ENCODE data around the gene FMN2. TPM values are rescaled to one million over a fixed set of nuclear protein-coding genes. Genes with fewer than 3 reads are reported as not detected.

FMN2 gene
- total RNA-seq, 1 experiment from 2014 or later: 5.3 TPM

- Mint-ChIP-seq H3K4me1 (ENCODE audit: insufficient read depth, unreplicated experiment) (no peaks in the 10 kb centered on the region), H3K4me3 (ENCODE audit: unreplicated experiment) (no peak overlapping the region), H3K36me3 (ENCODE audit: insufficient read depth, unreplicated experiment) (no peaks in the 10 kb centered on the region), H3K9me3 (ENCODE audit: unreplicated experiment) (no peaks in the 10 kb centered on the region), H3K27me3 (ENCODE audit: insufficient read depth, unreplicated experiment) (peaks cover 36% of the 10 kb centered on the region), H3K27ac (ENCODE audit: low read depth, unreplicated experiment) (no peak overlapping the region)
- no TSS peak for BruUV-seq (replicated peaks)
- TF ChIP-seq CTCF (IDR thresholded peaks at IDR 0.05; ENCODE audit: unreplicated experiment): no peak
- no peak for DNase-seq (ENCODE audit: unreplicated experiment)
- ChIA-PET CTCF (interaction anchor here (1.1 kb wide), 1 partner anchor 638 kb away, joined by 5 read pairs; no protein-coding TSS in a partner anchor), POLR2A (interaction anchor here (1.3 kb wide), 1 partner anchor 11 kb away, joined by 4 read pairs; no protein-coding TSS in a partner anchor)
- intact Hi-C loops (cut with micrococcal nuclease): no loop called here
Measured at GRCh38 chr1:240094041-240094722, 2.5 kb downstream of the FMN2 start.

- intact Hi-C loops (cut with micrococcal nuclease): no loop called here
- Mint-ChIP-seq H3K4me1 (ENCODE audit: insufficient read depth, unreplicated experiment) (no peaks in the 10 kb centered on the region), H3K36me3 (ENCODE audit: insufficient read depth, unreplicated experiment) (no peaks in the 10 kb centered on the region), H3K4me3 (ENCODE audit: unreplicated experiment) (no peak overlapping the region), H3K9me3 (ENCODE audit: unreplicated experiment) (no peaks in the 10 kb centered on the region), H3K27ac (ENCODE audit: low read depth, unreplicated experiment) (no peak overlapping the region), H3K27me3 (ENCODE audit: insufficient read depth, unreplicated experiment) (peaks cover 20% of the 10 kb centered on the region)
- POLR2A ChIA-PET: interaction anchor here (0.7 kb wide), 1 partner anchor 23 kb away, joined by 3 read pairs; no protein-coding TSS in a partner anchor
- no TSS peak for BruUV-seq (replicated peaks)
- no peak for DNase-seq (ENCODE audit: unreplicated experiment)
- CTCF ChIA-PET: interaction anchor here (0.6 to 1.3 kb wide), 8 partner anchors 32 to 505 kb away, joined by 3 to 4 read pairs (median 3); no protein-coding TSS in a partner anchor
- TF ChIP-seq CTCF (IDR thresholded peaks at IDR 0.05; ENCODE audit: unreplicated experiment): no peak
Measured at GRCh38 chr1:240096974-240097373, 5.3 kb downstream of the FMN2 start.

GRCh38 chr1:240098534-240098933 is 6.9 kb downstream of the FMN2 start:
- no peaks in the 10 kb centered on the region for H3K9me3 Mint-ChIP-seq (ENCODE audit: unreplicated experiment)
- intact Hi-C loops (cut with micrococcal nuclease): no loop called here
- no peaks in the 10 kb centered on the region for H3K4me1 Mint-ChIP-seq (ENCODE audit: insufficient read depth, unreplicated experiment)
- ChIA-PET CTCF (interaction anchor here (0.9 kb wide), 2 partner anchors 9 to 1388 kb away, joined by 3 to 4 read pairs; no protein-coding TSS in a partner anchor), POLR2A (interaction anchor here (1.1 kb wide), 1 partner anchor 15 kb away, joined by 5 read pairs; no protein-coding TSS in a partner anchor)
- H3K4me3 Mint-ChIP-seq (ENCODE audit: unreplicated experiment): no peak overlapping the region
- H3K27ac Mint-ChIP-seq (ENCODE audit: low read depth, unreplicated experiment): no peak overlapping the region
- TF ChIP-seq CTCF (IDR thresholded peaks at IDR 0.05; ENCODE audit: unreplicated experiment): no peak
- DNase-seq (ENCODE audit: unreplicated experiment): no peak
- no TSS peak for BruUV-seq (replicated peaks)
- H3K27me3 Mint-ChIP-seq (ENCODE audit: insufficient read depth, unreplicated experiment): peaks cover 6% of the 10 kb centered on the region
- H3K36me3 Mint-ChIP-seq (ENCODE audit: insufficient read depth, unreplicated experiment): no peaks in the 10 kb centered on the region

- no peak for DNase-seq (ENCODE audit: unreplicated experiment)
- ChIA-PET CTCF (interaction anchor here (0.6 to 0.9 kb wide), 2 partner anchors 9 to 73 kb away, joined by 3 to 4 read pairs; no protein-coding TSS in a partner anchor), POLR2A (no interaction called here)
- Mint-ChIP-seq H3K27me3 (ENCODE audit: insufficient read depth, unreplicated experiment) (no peaks in the 10 kb centered on the region), H3K4me1 (ENCODE audit: insufficient read depth, unreplicated experiment) (no peaks in the 10 kb centered on the region), H3K9me3 (ENCODE audit: unreplicated experiment) (no peaks in the 10 kb centered on the region), H3K27ac (ENCODE audit: low read depth, unreplicated experiment) (no peak overlapping the region), H3K4me3 (ENCODE audit: unreplicated experiment) (no peak overlapping the region), H3K36me3 (ENCODE audit: insufficient read depth, unreplicated experiment) (no peaks in the 10 kb centered on the region)
- BruUV-seq (replicated peaks): no TSS peak
- intact Hi-C loops (cut with micrococcal nuclease): no loop called here
- TF ChIP-seq CTCF (IDR thresholded peaks at IDR 0.05; ENCODE audit: unreplicated experiment): no peak
Measured at GRCh38 chr1:240099329-240099728, 7.6 kb downstream of the FMN2 start.
